H1 (cell line): Measurements from ENCODE around the gene S100A4. TPM values are rescaled to one million over a fixed set of nuclear protein-coding genes. Genes with fewer than 3 reads are reported as not detected.

Source experiments
- GABPA ChIP-seq: IDR thresholded peaks from 2 replicates; pipeline ENCODE4 v1.6.1; 2011; ENCODE audit warnings: mild to moderate bottlenecking, low read length, moderate library complexity, borderline replicate concordance; ENCODE audit not compliant: insufficient read depth
- KDM1A ChIP-seq: fragments of 200-600, 300-600 bp; sonication (generic); IDR thresholded peaks from 2 replicates; pipeline ENCODE4 v1.7.1; 2016; ENCODE audit warnings: mild to moderate bottlenecking, low read length, borderline replicate concordance
- RXRA ChIP-seq: IDR thresholded peaks from 2 replicates; pipeline ENCODE4 v1.6.1; 2011; ENCODE audit warnings: low read depth, mild to moderate bottlenecking, low read length, moderate library complexity; ENCODE audit not compliant: insufficient read depth
- SRF ChIP-seq: IDR thresholded peaks from 2 replicates; pipeline ENCODE4 v1.6.1; 2011; ENCODE audit warnings: mild to moderate bottlenecking, low read depth, low read length, moderate library complexity
- TAF7 ChIP-seq: optimal IDR thresholded peaks from 2 replicates; pipeline ENCODE3; 2011; ENCODE audit warnings: low read depth, mild to moderate bottlenecking, inconsistent platforms, low read length, moderate library complexity, borderline replicate concordance
- USF2 ChIP-seq: IDR thresholded peaks from 2 replicates; pipeline ENCODE4 v1.6.1; 2011; ENCODE audit warnings: low read length, improper control_type of control experiment
- polyA plus RNA-seq, 7 experiments: library from polyadenylated mRNA; depleted of rRNA in 3 of 7; stranded (reverse) in 5 of 7; unstranded in 2 of 7; fragments of >200 nt in 5 of 7; fragments of 200-250 nt in 2 of 7; gene quantifications; 1 replicate in 5 of 7; 2 replicates in 1 of 7; 4 replicates in 1 of 7; pipeline versions ENCODE4 v1.2.1 to v1.2.3, GENCODE V29; 2011 to 2013; ENCODE audit warnings: missing spikeins in 2 of 7, mixed read lengths in 2 of 7
- total RNA-seq: library from RNA; stranded (reverse); fragmentation: NEBNext Ultra II Directional; extraction: Animal tissue kit (Norgen Biotek cat#: 25700); gene quantifications from 2 replicates; pipeline ENCODE4 v1.2.1, GENCODE V29; 2021
- TF ChIP-seq, protein P1 (sequence below): IDR thresholded peaks from 2 replicates; pipeline ENCODE4 v1.6.1; 2012; ENCODE audit warnings: inconsistent platforms
- TF ChIP-seq, protein P2 (sequence below): fragments of 300-600 bp; sonication (generic); IDR thresholded peaks from 2 replicates; pipeline ENCODE4 v1.7.1; 2012; ENCODE audit warnings: low read length, moderate library complexity, mild to moderate bottlenecking, inconsistent platforms; ENCODE audit not compliant: insufficient replicate concordance

The S100A4 gene
- total and polyA plus RNA-seq, 2 of the 8 experiments (the other 6 are each of a cell fraction or from before 2014, with no cell fraction given) = 36.3 to 85.4 TPM

DNA sequence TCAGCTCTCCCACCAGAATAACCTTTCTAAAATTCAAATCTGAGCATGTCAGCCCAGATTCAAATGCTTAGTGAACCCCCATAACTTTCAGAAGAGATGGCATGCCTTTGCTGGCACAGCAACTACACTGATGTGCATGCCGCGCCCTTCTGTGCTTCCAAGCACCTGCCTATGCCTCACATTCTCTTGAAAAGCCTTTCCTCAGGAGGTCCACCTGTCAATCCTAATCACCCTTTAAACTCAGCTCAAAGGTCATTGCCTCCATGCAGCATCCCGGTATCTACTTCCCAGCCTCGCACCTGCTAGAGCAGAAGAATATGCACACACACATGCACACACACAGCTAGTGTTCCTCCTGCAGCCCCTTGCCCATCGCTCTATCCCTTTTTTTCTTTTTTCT is 25.3 kb upstream of the S100A4 start (continued):
- TF ChIP-seq, protein P1, sequence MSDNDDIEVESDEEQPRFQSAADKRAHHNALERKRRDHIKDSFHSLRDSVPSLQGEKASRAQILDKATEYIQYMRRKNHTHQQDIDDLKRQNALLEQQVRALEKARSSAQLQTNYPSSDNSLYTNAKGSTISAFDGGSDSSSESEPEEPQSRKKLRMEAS = no peak
- TF ChIP-seq, protein P2, sequence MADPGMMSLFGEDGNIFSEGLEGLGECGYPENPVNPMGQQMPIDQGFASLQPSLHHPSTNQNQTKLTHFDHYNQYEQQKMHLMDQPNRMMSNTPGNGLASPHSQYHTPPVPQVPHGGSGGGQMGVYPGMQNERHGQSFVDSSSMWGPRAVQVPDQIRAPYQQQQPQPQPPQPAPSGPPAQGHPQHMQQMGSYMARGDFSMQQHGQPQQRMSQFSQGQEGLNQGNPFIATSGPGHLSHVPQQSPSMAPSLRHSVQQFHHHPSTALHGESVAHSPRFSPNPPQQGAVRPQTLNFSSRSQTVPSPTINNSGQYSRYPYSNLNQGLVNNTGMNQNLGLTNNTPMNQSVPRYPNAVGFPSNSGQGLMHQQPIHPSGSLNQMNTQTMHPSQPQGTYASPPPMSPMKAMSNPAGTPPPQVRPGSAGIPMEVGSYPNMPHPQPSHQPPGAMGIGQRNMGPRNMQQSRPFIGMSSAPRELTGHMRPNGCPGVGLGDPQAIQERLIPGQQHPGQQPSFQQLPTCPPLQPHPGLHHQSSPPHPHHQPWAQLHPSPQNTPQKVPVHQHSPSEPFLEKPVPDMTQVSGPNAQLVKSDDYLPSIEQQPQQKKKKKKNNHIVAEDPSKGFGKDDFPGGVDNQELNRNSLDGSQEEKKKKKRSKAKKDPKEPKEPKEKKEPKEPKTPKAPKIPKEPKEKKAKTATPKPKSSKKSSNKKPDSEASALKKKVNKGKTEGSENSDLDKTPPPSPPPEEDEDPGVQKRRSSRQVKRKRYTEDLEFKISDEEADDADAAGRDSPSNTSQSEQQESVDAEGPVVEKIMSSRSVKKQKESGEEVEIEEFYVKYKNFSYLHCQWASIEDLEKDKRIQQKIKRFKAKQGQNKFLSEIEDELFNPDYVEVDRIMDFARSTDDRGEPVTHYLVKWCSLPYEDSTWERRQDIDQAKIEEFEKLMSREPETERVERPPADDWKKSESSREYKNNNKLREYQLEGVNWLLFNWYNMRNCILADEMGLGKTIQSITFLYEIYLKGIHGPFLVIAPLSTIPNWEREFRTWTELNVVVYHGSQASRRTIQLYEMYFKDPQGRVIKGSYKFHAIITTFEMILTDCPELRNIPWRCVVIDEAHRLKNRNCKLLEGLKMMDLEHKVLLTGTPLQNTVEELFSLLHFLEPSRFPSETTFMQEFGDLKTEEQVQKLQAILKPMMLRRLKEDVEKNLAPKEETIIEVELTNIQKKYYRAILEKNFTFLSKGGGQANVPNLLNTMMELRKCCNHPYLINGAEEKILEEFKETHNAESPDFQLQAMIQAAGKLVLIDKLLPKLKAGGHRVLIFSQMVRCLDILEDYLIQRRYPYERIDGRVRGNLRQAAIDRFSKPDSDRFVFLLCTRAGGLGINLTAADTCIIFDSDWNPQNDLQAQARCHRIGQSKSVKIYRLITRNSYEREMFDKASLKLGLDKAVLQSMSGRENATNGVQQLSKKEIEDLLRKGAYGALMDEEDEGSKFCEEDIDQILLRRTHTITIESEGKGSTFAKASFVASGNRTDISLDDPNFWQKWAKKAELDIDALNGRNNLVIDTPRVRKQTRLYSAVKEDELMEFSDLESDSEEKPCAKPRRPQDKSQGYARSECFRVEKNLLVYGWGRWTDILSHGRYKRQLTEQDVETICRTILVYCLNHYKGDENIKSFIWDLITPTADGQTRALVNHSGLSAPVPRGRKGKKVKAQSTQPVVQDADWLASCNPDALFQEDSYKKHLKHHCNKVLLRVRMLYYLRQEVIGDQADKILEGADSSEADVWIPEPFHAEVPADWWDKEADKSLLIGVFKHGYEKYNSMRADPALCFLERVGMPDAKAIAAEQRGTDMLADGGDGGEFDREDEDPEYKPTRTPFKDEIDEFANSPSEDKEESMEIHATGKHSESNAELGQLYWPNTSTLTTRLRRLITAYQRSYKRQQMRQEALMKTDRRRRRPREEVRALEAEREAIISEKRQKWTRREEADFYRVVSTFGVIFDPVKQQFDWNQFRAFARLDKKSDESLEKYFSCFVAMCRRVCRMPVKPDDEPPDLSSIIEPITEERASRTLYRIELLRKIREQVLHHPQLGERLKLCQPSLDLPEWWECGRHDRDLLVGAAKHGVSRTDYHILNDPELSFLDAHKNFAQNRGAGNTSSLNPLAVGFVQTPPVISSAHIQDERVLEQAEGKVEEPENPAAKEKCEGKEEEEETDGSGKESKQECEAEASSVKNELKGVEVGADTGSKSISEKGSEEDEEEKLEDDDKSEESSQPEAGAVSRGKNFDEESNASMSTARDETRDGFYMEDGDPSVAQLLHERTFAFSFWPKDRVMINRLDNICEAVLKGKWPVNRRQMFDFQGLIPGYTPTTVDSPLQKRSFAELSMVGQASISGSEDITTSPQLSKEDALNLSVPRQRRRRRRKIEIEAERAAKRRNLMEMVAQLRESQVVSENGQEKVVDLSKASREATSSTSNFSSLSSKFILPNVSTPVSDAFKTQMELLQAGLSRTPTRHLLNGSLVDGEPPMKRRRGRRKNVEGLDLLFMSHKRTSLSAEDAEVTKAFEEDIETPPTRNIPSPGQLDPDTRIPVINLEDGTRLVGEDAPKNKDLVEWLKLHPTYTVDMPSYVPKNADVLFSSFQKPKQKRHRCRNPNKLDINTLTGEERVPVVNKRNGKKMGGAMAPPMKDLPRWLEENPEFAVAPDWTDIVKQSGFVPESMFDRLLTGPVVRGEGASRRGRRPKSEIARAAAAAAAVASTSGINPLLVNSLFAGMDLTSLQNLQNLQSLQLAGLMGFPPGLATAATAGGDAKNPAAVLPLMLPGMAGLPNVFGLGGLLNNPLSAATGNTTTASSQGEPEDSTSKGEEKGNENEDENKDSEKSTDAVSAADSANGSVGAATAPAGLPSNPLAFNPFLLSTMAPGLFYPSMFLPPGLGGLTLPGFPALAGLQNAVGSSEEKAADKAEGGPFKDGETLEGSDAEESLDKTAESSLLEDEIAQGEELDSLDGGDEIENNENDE = no peak
- no peak for TF ChIP-seq RXRA
- no peak for TF ChIP-seq GABPA
- TF ChIP-seq SRF = no peak
- no peak for TF ChIP-seq USF2
- no peak for TF ChIP-seq KDM1A
- no peak for TF ChIP-seq TAF7
- TF ChIP-seq, all 59 proteins: peak for 0
